GM18858 (cell line): ENCODE results near the gene FEM1B.

Experiments
- ATAC-seq: cut with Tn5 transposase; IDR thresholded peaks from one replicate; pipeline ENCODE4 v1.9.1; 2021; ENCODE audit not compliant: unreplicated experiment

FEM1B gene

DNA sequence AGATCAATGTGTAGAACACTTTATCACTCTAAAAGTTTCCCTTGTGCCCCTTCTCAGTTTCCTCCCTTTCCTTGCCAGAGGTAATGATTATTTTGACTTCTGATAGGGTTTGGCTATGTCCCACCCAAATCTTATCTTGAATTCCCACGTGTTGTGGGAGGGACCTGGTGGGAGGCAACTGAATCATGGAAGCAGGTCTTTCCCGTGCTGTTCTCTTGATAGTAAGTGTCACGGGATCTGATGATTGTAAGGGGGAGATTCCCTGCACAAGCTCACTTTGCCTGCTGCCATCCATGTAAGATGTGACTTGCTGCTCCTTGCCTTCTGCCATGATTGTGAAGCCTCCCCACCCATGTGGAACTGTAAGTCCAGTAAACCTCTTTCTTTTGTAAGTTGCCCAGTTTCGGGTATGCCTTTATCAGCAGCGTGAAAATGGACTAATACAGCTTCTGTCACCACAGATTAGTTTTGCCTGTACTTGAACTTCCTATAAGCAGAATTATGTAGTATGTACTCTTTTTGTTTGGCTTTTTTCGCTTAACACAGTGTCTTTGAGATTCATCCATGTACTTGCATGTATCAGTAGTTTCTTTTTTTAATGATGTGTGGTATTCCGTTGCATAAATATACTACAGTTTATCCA lies 7.2 kb downstream of the FEM1B start:
- no peak for ATAC-seq

DNA sequence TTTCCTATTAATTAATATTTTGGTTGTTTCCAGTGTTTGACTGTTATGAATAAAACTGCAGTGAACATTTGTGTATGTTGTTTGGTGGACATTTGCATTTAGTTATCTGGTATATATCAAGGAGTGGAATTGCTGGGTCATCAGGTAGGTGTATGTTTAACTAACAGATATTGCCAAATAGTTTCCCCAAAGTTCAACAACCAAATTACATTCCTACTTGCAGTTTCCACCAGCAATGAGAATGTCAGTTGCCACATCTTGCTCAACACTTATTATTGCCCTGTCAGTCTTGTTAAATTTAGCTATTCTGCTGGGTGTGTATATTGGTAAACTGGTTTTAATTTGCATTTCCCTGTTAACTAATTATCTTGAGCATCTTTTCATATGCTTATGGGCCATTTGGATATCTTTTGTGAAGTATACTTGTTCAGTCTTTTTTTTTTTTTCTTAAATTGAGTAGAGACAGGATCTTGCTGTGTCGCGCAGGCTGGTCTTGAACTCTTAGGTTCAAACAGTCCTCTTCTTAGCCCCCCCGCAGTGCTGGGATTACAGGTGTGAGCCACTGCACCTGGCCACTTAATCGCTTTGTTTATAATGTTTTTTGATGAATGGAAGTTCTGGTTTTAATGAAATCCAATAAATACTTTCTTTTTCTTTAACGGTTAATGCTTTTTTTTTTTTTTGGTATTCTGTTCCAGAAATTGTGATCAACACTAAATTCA lies 7.9 kb downstream of the FEM1B start:
- ATAC-seq, result no peak

DNA sequence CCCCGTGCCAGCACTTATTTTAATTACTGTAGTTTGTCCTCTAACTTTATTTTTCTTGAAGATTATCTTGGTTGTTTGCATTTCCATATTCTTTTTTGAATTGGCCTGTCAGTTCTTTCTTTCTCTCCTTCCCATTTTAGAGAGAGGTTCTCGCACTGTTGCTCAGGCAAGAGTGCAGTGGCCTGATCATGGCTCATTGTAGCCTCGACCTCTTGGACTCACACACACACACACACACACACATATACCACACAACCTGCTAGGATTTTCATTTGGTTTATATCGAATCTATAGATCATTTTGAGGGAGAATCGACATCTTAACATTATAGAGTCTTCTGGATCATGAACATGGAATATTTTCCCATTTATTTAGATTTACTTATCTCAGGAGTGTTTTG lies 8.7 kb downstream of the FEM1B start:
- no peak for ATAC-seq

DNA sequence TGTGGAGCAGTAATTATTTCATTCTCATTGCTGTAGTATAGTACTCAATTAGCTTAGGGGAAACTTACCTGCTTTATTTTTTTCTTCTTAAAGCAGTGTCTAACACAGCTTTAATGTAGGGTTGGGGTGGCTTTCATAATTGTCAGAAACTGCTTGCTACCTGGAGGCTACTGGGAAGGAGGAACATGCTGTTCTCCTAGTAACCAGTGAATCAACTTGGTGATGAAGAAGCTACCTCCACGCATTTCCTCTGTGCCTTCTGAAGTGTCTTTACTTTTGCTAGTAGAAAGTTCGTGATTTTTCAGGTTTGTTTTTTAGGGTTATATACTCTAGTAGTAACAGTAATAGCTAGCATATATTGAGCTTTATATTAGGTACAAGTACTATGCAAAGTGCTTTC lies 11.5 kb downstream of the FEM1B start:
- ATAC-seq, result no peak

DNA sequence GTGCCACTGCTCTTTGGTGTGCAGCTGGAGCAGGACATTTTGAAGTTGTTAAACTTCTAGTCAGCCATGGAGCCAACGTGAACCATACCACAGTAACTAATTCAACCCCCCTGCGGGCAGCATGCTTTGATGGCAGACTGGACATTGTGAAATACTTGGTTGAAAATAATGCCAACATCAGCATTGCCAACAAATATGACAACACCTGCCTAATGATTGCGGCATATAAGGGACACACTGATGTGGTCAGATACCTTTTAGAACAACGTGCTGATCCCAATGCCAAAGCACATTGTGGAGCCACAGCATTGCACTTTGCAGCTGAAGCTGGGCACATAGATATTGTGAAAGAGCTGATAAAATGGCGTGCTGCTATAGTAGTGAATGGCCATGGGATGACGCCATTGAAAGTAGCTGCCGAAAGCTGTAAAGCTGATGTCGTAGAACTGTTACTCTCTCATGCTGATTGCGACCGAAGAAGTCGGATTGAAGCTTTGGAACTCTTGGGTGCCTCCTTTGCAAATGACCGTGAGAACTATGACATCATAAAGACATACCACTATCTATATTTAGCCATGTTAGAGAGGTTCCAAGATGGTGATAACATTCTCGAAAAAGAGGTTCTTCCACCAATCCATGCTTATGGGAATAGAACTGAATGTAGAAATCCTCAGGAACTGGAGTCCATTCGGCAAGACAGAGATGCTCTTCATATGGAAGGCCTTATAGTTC lies 12.2 kb downstream of the FEM1B start:
- ATAC-seq, result no peak

DNA sequence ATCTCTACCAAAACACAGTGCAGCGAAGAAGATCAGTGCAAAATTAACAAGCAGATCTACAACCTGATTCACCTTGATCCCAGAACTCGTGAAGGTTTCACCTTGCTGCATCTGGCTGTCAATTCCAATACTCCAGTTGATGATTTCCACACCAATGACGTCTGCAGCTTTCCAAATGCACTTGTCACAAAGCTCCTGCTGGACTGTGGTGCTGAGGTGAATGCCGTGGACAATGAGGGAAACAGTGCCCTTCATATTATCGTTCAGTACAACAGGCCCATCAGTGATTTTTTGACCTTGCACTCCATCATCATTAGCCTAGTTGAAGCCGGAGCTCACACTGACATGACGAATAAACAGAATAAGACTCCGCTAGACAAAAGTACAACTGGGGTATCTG lies 13.2 kb downstream of the FEM1B start:
- ATAC-seq, result no peak

DNA sequence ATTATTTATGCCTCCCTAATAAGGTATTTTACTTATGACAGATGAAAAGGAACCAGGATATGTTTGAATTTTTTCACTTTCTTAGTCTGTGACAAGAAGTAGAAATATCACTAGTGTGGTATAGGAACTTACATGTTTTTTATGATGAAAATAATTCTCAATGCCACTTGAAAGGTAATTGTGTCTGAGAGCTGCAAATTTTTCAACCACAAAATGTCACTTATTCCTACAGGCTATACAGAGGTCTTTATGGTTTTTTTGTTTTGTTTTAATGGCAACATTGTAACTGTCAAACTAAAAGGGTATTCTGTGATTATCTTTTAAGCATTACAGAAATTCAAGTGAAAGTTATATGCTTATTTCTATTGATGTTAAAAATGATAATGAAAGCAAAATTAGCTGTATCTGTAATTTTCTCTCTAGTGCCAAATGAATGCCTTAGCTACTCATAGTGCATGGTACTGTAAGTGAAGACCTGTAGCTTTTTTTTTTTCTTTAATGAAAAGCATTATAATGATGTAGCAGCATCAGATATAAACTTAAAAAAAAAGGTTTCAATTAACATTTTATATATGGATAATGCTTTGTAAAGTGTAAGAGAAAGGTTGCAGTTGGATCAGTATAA lies 14.7 kb downstream of the FEM1B start:
- no peak for ATAC-seq

DNA sequence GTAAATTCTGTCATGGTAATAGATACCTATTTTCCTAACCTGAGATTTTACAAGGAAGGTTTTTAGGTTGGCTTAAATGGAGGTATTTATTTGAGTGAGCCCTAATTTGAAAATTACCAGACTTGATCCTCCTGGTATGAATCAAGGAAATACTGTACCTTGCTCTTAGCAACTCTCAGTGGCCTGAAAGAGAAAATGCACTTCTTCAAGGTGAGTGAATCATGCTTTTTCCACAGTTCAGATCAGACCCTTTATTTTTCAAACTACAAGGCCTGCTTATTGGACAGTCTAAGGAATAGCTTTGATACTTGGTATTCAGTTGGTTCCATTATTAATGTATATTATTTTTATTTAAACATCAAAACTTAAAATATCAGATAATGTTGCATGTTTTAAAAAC lies 15.4 kb downstream of the FEM1B start:
- no peak for ATAC-seq

DNA sequence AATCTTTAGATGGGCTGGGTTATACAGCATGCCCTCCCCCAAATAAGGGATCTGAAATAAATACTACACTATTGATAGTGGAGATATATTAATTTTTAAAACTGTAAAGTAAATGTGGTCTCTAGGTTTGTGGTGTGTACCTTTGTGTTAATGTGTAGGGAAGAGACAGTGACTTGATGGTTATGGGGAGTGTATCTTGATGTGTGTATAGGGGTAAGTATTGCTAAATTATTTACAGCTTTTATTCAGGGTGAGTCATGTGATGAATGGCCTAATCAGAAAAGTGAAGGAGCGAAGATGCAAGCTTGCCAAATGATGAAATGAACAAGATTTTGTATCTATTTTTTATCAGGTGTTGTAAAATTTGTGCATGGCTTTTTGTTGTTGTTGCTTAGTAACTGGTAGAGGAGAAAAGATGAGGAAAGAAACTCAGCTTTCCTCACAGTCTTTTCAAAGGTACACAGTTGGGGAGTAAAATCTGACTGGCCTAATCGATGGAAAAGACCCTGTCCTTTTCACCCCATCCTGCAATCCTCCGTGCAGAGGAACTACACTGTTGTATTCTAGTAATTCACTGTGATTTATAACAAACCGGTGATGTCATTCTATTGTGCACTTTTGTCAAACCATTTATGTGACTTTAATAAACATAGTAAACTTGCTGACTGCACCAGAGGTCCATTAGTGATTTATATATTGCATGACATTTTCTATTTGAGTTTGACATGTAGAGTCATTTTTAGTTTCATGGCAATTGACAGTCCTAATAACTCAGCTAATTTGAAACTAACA lies 17.7 kb downstream of the FEM1B start:
- ATAC-seq, result no peak

DNA sequence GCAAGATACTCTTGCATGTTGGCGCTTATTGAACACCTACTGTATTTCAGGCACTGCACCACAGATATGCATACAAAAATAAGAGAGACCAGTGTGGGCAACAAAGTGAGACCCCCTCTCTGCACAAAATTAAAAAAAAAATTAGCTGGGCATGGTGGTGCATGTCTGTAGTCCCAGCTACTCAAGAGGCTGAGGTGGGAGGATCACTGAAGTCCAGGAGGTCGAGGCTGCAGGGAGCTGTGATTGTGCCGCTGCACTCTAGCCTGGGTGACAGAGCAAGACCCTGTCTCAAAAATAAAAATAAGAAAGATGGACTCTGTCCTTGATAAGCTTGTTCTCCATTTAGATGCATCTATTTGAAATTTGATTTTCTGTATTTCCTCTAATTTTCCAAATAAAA lies 20.8 kb downstream of the FEM1B start:
- ATAC-seq, result no peak

DNA sequence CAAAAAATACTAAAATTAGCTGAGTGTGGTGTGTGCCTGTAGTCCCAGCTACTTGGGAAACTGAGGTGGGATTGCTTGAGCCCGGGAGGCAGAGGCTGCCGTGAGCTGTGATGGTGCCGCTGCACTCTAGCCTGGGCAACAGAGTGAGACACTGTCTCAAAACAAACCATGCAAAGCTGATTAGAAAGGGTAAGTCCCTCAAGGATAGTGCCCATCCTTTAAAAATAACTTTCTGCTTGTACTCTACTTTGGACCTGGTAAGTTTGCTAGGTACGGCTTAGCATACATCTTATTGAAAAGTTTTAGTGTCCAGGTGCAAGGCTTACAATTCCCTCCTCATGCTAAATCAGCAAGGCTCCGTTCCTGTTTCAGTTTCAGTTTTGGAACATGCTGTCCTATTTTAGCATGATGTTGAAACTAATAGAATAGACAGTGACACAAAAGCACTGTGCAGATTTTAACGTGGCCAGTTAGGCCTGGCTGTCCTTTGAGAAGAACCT lies 21.4 kb downstream of the FEM1B start:
- peak; percentile 86 for ATAC-seq

DNA sequence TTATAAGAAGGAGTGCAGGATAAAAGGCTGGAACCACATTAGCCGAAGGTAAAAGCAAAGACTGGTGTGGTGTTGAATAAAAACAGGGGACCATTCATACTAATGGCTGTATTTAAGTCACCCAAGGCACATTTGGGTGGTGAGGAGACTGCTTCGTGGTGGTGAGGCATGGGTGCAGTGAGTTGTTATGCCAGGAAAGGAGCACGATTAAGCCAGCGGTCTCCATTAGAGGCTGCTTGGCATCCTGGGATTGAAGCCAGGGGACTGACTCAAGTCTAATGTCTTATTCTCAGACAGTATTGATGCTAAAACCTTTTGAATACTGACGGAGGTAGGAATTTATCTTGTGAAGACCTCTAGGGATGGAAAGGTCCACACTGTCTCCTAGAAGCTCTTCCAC lies 21.9 kb downstream of the FEM1B start:
- no peak for ATAC-seq

DNA sequence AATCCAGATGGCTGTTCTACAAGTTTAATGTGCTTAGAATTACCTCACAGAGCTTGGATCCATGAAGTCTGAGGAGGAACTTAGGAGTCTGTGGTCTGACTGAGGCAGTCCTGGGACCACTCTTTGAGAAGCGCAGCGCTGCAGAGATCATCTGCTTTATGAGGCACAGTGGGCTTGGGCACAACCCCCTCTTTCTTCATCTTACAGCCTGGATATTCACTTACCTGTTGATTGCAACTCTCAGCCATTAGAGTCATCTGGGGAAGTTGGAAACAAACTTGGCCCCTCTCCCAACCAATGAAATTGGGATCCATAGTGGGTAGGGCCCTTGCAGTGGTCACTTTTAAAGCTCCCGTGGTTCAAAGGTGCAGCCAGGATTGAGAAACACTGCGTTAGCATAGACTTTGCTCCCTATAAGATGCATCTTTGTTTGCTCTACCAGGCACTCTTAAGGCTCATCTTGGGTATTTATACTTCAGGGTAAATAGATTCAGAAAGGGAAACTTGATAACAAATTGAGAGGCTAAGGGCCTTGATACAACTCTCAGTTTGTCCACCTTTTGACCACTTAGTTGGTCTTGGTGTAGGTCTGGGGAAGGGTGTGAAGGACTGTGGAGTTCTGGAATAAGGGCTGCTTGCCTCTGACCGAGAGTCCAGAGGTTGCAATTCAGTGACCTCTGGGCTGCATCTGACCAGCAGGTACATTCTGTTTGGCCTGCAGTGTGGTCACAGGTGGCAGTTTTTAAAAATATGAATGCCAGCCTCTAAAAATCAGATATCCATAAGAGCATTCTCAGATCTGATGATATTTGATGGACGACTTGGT lies 22.8 kb downstream of the FEM1B start:
- ATAC-seq, result no peak

DNA sequence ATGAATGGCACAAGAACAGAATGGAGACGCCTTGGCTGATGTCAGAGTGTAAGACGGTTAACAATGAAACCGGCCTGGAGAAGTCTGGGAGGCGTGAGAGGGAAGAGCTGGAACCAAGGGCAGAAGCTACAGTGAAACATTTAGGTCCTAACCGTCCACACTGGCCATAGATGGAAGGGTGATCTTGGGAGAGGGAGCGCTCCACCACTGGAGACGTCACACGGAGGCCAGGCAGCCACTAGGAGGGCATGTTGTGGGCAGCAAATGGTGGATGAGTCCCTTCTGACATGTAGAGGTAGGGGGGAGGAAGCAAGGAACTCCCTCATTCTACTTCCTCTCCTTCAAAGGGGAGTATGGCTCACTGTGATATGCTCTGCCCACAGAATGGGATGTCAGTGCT lies 23.8 kb downstream of the FEM1B start:
- no peak for ATAC-seq

DNA sequence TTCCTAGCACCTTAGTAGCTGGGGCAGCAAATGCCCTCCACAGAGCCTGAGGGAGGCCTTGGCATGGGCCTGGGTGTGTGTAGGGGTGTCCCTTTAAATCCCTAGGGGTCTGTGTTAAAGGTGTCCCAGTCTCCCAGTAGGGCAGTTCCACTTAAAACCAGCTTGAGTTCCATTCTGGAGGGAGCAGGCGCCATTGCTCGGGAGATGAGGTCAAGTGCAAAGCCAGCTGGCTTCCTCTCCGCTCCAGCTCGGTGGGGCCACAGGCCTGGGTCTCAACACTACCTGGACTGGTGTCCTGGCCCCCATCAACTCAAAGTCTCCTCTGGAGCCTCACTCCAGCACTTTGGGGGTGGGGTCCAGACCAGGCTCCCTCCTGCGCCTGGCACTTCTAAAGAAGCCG lies 25.2 kb downstream of the FEM1B start:
- no peak for ATAC-seq

DNA sequence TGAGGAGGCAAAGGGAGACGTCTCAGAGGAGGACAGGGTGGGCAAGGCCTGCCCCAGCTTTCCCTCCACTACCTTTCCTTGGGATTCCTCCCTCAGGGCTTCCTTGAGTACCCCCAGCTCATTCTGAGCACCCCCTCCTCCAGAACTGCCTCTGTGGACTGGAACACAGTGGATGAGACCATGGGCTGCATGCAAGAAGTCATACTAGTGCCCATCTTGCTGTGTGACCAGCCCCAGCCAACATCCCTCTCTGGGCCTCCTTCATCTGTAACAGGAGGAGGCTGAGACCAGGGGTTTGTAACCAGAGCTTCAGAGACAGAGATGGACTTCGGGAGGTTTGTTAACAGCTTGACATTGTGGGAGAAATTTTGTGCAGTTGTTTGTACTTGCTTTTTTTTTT lies 25.6 kb downstream of the FEM1B start:
- ATAC-seq, result no peak

DNA sequence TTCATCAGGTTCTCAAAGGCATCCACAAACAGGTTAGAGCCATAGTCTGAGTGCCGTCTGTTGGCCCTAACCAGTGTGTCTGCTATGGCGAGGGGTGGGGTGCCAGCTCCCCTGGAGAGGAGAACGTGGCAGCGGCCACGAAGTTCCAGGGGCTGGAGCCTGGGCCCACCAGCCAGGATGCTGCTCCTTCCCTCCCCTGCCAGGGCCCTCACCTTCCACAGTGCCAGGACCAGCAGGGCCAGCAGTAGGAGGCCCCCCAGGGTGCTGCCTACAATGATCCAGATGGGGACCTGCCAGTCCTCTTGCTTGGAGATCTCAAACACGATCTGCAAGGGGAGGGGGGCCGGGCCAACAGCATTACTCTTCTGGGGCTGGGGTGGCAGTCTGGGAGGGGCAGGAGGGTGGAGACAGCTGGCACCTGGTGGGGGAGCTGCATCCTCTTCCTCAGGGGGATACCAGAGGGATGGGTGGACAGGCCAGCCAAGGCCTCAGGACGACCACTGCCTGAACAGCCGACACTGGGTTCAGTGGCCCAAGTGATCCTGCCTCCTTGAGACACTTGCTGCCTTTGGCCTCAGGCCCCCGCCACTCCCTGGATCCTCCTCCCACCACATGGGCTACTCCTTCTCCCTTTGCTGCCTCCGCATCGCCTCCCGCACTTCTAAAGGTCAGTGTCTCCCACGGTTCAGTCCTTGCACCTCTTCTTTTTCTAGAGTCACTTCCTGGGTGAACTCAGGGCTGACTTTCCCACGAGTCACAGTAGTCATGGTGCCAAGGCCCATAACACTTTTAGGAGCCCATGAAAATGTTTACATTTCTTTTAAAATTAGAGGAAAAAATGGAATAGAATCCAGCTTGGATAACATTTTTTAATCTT lies 26.3 kb downstream of the FEM1B start:
- ATAC-seq, result no peak

DNA sequence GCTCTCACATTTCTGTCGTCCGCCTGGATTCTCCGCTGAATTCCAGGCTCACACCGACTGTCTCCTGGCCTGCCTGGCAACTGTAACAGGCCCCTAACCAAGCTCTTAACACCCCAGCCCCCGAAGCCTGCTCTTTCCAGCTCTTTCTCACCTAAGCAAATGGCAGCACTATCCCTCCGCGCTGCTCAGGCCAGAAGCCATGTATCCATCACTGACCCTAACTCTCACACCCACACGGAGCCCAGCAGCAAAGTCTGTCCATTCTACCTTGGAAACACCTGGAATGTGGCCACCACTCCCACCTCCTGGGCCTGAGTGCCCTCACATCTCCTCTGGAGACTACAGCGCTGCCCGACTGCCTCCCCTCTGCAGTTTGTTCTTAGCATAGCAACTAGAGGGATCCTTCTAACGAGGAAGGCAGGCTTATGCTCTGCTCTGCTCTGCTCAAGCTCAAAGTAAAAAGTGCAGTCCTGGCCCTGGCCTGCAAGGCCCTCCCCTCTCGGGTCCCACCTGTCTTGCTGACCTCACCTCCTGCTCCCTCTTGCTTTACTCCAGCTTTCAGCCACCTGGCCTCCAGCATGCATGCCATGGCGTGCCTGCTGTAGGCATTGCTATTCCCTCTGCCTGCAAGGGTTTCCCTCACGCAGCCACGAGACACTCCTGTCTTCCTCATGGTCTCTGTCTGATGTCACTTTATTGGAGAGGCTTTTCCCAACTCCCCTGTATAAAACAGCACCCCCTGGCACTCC lies 27.2 kb downstream of the FEM1B start:
- no peak for ATAC-seq
